IMR-90 (cell line): ENCODE measurements around the gene MAP6. TPM values are rescaled to one million over a fixed set of nuclear protein-coding genes. Genes with fewer than 3 reads are reported as not detected.

ENCODE experiments used
- BHLHE40 ChIP-seq: fragments of 150-350 bp; IDR thresholded peaks from 2 replicates; pipeline ENCODE4 v1.6.1; 2016; ENCODE audit warnings: mild to moderate bottlenecking, low read depth, low read length
- MAFK ChIP-seq: IDR thresholded peaks from 2 replicates; pipeline ENCODE4 v1.6.1; 2012; ENCODE audit warnings: low read depth, low read length, improper control_type of control experiment
- MXI1 ChIP-seq: IDR thresholded peaks from 2 replicates; pipeline ENCODE4 v1.6.1; 2012; ENCODE audit warnings: low read depth, mild to moderate bottlenecking, low read length, moderate library complexity, borderline replicate concordance
- POLR2A ChIP-seq: IDR thresholded peaks from 2 replicates; pipeline ENCODE4 v1.6.1; 2012; ENCODE audit warnings: mild to moderate bottlenecking, low read depth, low read length
- RAD21 ChIP-seq: IDR thresholded peaks from 2 replicates; pipeline ENCODE4 v1.6.1; 2012; ENCODE audit warnings: low read length, improper control_type of control experiment
- RFX5 ChIP-seq: IDR thresholded peaks from 2 replicates; pipeline ENCODE4 v1.8.0; 2012; ENCODE audit warnings: low read depth, mild to moderate bottlenecking, low read length, moderate library complexity
- polyA plus RNA-seq, 3 experiments: library from polyadenylated mRNA; depleted of rRNA; stranded (reverse); fragments of >200 nt; gene quantifications; 2 replicates each; pipeline ENCODE4 v1.2.3, GENCODE V29; 2012; ENCODE audit warnings: low replicate concordance in 1 of 3
- total RNA-seq: library from RNA; depleted of rRNA; stranded (reverse); fragments of >200 nt; gene quantifications from 2 replicates; pipeline ENCODE4 v1.2.3, GENCODE V29; 2012
- TF ChIP-seq, protein P1 (sequence below): conservative IDR thresholded peaks from 2 replicates; pipeline ENCODE4 v1.5.1; 2012; ENCODE audit warnings: mild to moderate bottlenecking, low read depth, low read length, improper control_type of control experiment

Gene MAP6
- total and polyA plus RNA-seq, 2 of the 4 experiments (the other 2 are of a cell fraction): 3.0 to 3.4 TPM

DNA sequence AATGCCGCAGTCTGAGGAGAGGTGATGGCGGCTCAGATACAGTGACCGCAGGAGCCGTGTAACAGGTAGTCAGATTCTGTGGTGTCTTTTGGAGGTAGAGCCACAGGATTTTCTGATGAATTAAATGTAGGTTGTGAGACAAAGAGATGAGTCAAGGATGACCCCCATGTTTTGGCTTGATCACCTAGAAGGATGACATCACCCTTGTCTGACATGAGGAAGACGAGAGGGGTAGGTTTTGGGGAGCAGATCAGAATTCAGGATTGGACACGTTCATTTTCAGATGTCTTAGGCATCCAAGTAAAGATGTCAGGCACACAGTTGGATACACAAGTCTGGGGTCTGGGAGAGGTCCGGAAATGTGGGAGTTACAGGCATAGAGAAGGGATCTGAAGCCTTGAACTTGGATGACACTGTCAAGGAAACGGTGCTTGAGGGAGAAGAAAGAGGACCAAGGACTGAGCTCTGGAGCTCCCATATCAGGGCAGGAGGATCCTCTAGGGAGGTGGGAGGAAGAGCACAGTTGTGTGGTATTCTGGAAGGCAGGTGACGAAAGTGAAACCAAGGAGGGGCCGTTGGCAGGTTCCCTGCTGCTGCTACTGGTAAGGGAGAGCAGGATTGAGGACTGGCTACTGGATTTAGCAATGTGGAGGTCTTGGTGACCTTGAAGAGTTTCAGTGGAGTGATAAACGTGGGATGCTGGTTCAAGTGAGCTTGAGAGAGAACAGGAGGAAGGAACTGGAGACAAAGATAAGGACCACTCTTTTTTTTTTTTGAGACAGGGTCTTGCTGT is 130.5 kb downstream of the MAP6 start (continued):
- TF ChIP-seq, protein P1, sequence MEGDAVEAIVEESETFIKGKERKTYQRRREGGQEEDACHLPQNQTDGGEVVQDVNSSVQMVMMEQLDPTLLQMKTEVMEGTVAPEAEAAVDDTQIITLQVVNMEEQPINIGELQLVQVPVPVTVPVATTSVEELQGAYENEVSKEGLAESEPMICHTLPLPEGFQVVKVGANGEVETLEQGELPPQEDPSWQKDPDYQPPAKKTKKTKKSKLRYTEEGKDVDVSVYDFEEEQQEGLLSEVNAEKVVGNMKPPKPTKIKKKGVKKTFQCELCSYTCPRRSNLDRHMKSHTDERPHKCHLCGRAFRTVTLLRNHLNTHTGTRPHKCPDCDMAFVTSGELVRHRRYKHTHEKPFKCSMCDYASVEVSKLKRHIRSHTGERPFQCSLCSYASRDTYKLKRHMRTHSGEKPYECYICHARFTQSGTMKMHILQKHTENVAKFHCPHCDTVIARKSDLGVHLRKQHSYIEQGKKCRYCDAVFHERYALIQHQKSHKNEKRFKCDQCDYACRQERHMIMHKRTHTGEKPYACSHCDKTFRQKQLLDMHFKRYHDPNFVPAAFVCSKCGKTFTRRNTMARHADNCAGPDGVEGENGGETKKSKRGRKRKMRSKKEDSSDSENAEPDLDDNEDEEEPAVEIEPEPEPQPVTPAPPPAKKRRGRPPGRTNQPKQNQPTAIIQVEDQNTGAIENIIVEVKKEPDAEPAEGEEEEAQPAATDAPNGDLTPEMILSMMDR: no peak
- TF ChIP-seq RFX5 (no peak), POLR2A (no peak), MAFK (no peak), BHLHE40 (no peak), RAD21 (no peak), MXI1 (no peak)
